ENCODE results near the gene LAMP5.

LAMP5 gene

DNA sequence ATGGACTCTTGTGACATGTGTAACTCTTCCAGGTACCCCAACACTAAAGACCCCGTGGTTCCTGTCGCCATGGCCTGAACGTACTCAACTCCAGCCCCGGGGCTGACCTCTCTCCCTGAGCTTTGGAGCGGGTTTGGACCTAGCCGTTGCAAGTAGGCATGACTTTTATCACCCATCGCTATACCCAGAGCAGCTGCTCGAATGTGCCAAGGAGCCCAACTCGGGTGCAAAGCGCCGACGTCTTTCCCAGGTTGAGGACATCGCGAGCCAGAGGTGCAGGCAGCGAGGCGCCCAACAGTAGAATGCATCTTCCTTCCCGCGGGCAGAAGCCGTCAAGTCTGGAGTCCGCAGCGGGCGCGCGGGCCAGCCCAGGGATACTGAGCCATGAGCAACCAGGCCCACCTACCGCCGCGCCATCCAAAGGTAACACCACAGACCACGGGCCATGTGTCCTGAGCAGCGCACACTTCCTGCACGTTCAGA is 5.7 kb upstream of the LAMP5 start:
- H3K27ac ChIP-seq, result no peak overlapping the region
- TF ChIP-seq, protein P1, sequence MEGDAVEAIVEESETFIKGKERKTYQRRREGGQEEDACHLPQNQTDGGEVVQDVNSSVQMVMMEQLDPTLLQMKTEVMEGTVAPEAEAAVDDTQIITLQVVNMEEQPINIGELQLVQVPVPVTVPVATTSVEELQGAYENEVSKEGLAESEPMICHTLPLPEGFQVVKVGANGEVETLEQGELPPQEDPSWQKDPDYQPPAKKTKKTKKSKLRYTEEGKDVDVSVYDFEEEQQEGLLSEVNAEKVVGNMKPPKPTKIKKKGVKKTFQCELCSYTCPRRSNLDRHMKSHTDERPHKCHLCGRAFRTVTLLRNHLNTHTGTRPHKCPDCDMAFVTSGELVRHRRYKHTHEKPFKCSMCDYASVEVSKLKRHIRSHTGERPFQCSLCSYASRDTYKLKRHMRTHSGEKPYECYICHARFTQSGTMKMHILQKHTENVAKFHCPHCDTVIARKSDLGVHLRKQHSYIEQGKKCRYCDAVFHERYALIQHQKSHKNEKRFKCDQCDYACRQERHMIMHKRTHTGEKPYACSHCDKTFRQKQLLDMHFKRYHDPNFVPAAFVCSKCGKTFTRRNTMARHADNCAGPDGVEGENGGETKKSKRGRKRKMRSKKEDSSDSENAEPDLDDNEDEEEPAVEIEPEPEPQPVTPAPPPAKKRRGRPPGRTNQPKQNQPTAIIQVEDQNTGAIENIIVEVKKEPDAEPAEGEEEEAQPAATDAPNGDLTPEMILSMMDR (conservative IDR thresholded peaks at IDR 0.05), result no peak
- TF ChIP-seq ZFX (IDR thresholded peaks at IDR 0.05), result no peak

- TF ChIP-seq, protein P1 (conservative IDR thresholded peaks at IDR 0.05), result no peak
- TF ChIP-seq ZFX (IDR thresholded peaks at IDR 0.05), result no peak
- no peak overlapping the region for H3K27ac ChIP-seq
Measured at GRCh38 chr20:9509246-9509645, 5.1 kb upstream of the LAMP5 start.

DNA sequence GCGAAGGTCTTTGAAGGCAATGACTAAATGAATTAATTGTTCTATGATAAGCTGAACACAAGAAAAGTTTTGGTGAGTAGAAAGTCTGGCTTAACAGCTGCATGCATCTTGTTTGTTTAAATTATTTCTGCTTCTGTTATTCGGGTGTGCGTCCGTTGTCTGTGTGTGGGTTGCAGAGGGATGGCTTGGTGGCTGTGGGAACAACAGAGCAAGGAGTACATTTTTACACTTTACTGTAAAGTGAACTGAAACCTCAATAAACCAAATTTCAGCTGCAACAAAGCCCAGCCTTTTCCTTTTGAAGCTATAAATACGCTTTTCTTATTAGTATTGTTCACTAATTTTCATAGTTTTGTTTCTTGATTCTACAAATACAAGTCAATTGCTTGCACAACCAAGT is 3.5 kb upstream of the LAMP5 start:
- H3K27ac ChIP-seq, result no peak overlapping the region
- TF ChIP-seq, protein P1 (conservative IDR thresholded peaks at IDR 0.05), result no peak
- TF ChIP-seq ZFX (IDR thresholded peaks at IDR 0.05), result no peak

GRCh38 chr20:9514072-9514460 is 324 bp upstream of the LAMP5 start:
- TF ChIP-seq ZFX (IDR thresholded peaks at IDR 0.05), result no peak
- TF ChIP-seq, protein P1 (conservative IDR thresholded peaks at IDR 0.05), result no peak
- no peak overlapping the region for H3K27ac ChIP-seq

GRCh38 chr20:9515214-9515585 is 810 bp downstream of the LAMP5 start:
- H3K27ac ChIP-seq, result no peak overlapping the region
- TF ChIP-seq, protein P1 (conservative IDR thresholded peaks at IDR 0.05), result no peak

DNA sequence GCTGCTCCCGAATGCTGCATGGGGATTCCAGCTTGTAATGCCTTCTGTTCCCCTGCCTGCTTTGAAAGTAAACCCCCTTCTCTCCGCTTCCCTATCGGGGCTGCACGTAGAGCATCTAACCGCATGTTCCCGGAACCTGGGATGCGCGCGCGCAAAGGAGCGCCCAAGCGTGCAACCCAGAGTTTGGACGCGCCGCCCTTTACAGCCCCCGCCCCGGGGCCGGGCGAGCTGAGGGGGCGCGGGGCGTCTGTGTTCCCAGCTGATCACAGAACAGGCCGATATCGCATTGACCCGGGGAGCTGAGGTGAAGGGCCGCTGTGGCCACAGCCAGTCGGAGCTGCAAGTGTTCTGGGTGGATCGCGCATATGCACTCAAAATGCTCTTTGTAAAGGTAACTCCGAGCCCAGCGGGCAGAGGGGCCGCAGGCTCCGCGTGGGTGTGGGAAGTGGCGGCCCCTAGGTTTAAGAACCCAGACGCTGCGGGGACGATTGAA is 1.4 kb downstream of the LAMP5 start:
- no peak overlapping the region; the same call in 1 of the 2 replicates for H3K27ac ChIP-seq
- TF ChIP-seq, protein P1 (conservative IDR thresholded peaks at IDR 0.05), result no peak
- TF ChIP-seq ZFX (IDR thresholded peaks at IDR 0.05), result no peak

DNA sequence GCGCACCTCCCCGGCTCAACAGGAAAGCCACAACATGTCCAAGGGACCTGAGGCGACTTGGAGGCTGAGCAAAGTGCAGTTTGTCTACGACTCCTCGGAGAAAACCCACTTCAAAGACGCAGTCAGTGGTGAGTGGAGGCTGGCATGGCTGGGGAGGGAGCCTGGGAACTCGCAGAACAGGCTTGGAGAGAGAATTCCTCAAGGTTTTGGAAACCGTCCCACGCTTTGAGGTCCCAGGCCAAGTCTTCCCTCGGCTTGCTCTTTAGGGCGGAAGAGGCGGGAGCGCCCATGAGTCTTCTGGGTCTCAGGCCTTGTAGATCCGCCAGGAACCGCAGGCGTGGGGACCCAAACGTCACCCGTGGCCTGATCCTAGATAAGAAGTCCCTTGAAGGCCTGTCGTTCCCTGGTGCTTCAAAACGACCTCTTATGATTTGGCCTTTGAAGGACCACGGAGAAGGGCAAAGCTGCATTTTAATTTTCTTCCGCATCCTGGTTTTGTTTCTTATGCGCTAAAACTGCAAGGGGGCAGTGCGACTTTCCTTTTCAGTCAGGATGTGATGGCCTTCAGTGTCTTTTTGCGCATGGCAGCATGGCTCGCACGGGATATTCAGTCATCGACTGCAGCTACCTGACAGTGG is 2.0 kb downstream of the LAMP5 start:
- H3K27ac ChIP-seq, result no peak overlapping the region; the same call in 1 of the 2 replicates
- TF ChIP-seq ZFX (IDR thresholded peaks at IDR 0.05), result no peak
- TF ChIP-seq, protein P1 (conservative IDR thresholded peaks at IDR 0.05), result no peak

Measured in C4-2B (cell line).